PC-3 (cell line): ENCODE measurements around the gene UGT1A9. TPM values are rescaled to one million over a fixed set of nuclear protein-coding genes. Genes with fewer than 3 reads are reported as not detected.

Experiments
- ATAC-seq: fragments of 200-7000 bp; cut with Tn5 transposase; 2 replicates; pipeline ENCODE4 v1.9.1; 2020; ENCODE audit warnings: mild to moderate bottlenecking, moderate library complexity
- BruUV-seq: library from RNA; stranded (reverse); fragments of 400-500 nt; replicated peaks from 2 replicates; lab custom pipeline; 2021; lab: Mats Ljungman, UMichigan
- CTCF ChIA-PET: fragments of 300-600 bp; sonication (Branson Sonifier 250); formaldehyde crosslinking; loops from one replicate; lab custom pipeline; 2022; ENCODE audit warnings: antibody characterized with exemption; lab: Charles Lee
- POLR2A ChIA-PET: fragments of 300-600 bp; sonication (Branson Sonifier 250); formaldehyde crosslinking; loops from one replicate; lab custom pipeline; 2022; ENCODE audit warnings: antibody characterized with exemption; ENCODE audit not compliant: unreplicated experiment; lab: Charles Lee
- DNase-seq: peaks from one replicate; pipeline ENCODE4 v3.0.0-alpha.2; 2015
- H2AFZ ChIP-seq: fragments of 300-600 bp; sonication (generic); 2 replicates; pipeline ENCODE4 v1.6.0; 2016; ENCODE audit warnings: antibody characterized with exemption, low read length
- H3F3A ChIP-seq: fragments of 300-600 bp; sonication (generic); one replicate; pipeline ENCODE4 v1.6.0; 2017; ENCODE audit warnings: antibody characterized with exemption, low read length, control low read depth, mild to moderate bottlenecking; ENCODE audit not compliant: unreplicated experiment
- H3K27ac ChIP-seq: fragments of 300-600 bp; sonication (generic); 2 replicates; pipeline ENCODE4 v1.5.1; 2016; ENCODE audit warnings: mild to moderate bottlenecking, low read length
- H3K27me3 ChIP-seq: fragments of 300-600 bp; sonication (generic); 2 replicates; pipeline ENCODE4 v1.6.1; 2016; ENCODE audit warnings: low read length, mixed read lengths
- H3K36me3 ChIP-seq: fragments of 300-600 bp; sonication (generic); 2 replicates; pipeline ENCODE4 v1.6.1; 2016; ENCODE audit warnings: low read depth, mixed run types, low read length, mixed read lengths
- H3K4me1 ChIP-seq: fragments of 300-600 bp; sonication (generic); 2 replicates; pipeline ENCODE4 v1.5.1; 2016; ENCODE audit warnings: low read length; ENCODE audit not compliant: insufficient read depth
- H3K4me2 ChIP-seq: fragments of 300-600 bp; sonication (generic); 2 replicates; pipeline ENCODE4 v1.6.0; 2016; ENCODE audit warnings: low read length
- H3K4me3 ChIP-seq: fragments of 300-600 bp; sonication (generic); 2 replicates; pipeline ENCODE4 v1.5.1; 2016; ENCODE audit warnings: mild to moderate bottlenecking, low read length, mixed read lengths
- H3K79me2 ChIP-seq: fragments of 300-600 bp; sonication (generic); 2 replicates; pipeline ENCODE4 v1.6.1; 2017; ENCODE audit warnings: low read length, mixed read lengths
- H3K9ac ChIP-seq: fragments of 300-600 bp; sonication (generic); 2 replicates; pipeline ENCODE4 v1.6.0; 2016; ENCODE audit warnings: mild to moderate bottlenecking, low read length
- H3K9me2 ChIP-seq: fragments of 300-600 bp; sonication (generic); replicated peaks from 2 replicates; pipeline ENCODE4 v1.6.1; 2016; ENCODE audit warnings: mixed run types, low read length, mixed read lengths
- H3K9me3 ChIP-seq: fragments of 300-600 bp; sonication (generic); 2 replicates; pipeline ENCODE4 v1.6.1; 2016; ENCODE audit warnings: low read length, mixed read lengths
- H4K20me1 ChIP-seq: fragments of 300-600 bp; sonication (generic); 2 replicates; pipeline ENCODE4 v1.6.1; 2016; ENCODE audit warnings: low read length, mixed read lengths
- CTCF ChIP-seq: fragments of 300-600 bp; sonication (generic); conservative IDR thresholded peaks from 2 replicates; pipeline ENCODE4 v1.5.1; 2017; ENCODE audit warnings: antibody characterized with exemption, low read depth, mild to moderate bottlenecking, low read length
- EZH2 ChIP-seq: fragments of 300-600 bp; sonication (generic); IDR thresholded peaks from one replicate; pipeline ENCODE4 v1.6.1; 2017; ENCODE audit warnings: antibody characterized with exemption, mild to moderate bottlenecking, low read length; ENCODE audit not compliant: unreplicated experiment
- EZH2phosphoT487 ChIP-seq: fragments of 300-600 bp; sonication (generic); IDR thresholded peaks from 2 replicates; pipeline ENCODE4 v1.6.1; 2018; ENCODE audit warnings: mild to moderate bottlenecking, antibody characterized with exemption, low read length, borderline replicate concordance
- intact Hi-C: fragments of 100-400 bp; cut with micrococcal nuclease; formaldehyde crosslinking; loops from 2 replicates; pipeline ENCODE4 v1.9.0; 2023
- total RNA-seq: library from RNA; depleted of rRNA; stranded (reverse); fragments of >200 nt; gene quantifications from 2 replicates; pipeline ENCODE4 v1.2.3, GENCODE V29; 2014

The UGT1A9 gene
- total RNA-seq, 1 experiment from 2014 or later: not detected

- H3K9me2 ChIP-seq: no peaks in the 10 kb centered on the region
- H2AFZ ChIP-seq: no peak overlapping the region
- H3K4me3 ChIP-seq: no peak overlapping the region
- H3K36me3 ChIP-seq: no peaks in the 10 kb centered on the region
- ChIA-PET CTCF (no interaction called here), POLR2A (no interaction called here)
- no peaks in the 10 kb centered on the region for H3K9me3 ChIP-seq
- ATAC-seq: no peak
- DNase-seq: no peak
- H3K9ac ChIP-seq: no peak overlapping the region
- H3K79me2 ChIP-seq: no peaks in the 10 kb centered on the region
- no peak overlapping the region for H3K27ac ChIP-seq
- no peaks in the 10 kb centered on the region for H3K27me3 ChIP-seq
- H3K4me1 ChIP-seq: no peaks in the 10 kb centered on the region
- H3F3A ChIP-seq: no peaks in the 10 kb centered on the region
- TF ChIP-seq EZH2 (no peak), EZH2phosphoT487 (no peak), CTCF (no peak)
- intact Hi-C loops: no loop called here
- no TSS peak for BruUV-seq
- H3K4me2 ChIP-seq: no peak overlapping the region
- no peaks in the 10 kb centered on the region for H4K20me1 ChIP-seq
Measured at GRCh38 chr2:233789554-233789953, 117.9 kb downstream of the UGT1A9 start.

DNA sequence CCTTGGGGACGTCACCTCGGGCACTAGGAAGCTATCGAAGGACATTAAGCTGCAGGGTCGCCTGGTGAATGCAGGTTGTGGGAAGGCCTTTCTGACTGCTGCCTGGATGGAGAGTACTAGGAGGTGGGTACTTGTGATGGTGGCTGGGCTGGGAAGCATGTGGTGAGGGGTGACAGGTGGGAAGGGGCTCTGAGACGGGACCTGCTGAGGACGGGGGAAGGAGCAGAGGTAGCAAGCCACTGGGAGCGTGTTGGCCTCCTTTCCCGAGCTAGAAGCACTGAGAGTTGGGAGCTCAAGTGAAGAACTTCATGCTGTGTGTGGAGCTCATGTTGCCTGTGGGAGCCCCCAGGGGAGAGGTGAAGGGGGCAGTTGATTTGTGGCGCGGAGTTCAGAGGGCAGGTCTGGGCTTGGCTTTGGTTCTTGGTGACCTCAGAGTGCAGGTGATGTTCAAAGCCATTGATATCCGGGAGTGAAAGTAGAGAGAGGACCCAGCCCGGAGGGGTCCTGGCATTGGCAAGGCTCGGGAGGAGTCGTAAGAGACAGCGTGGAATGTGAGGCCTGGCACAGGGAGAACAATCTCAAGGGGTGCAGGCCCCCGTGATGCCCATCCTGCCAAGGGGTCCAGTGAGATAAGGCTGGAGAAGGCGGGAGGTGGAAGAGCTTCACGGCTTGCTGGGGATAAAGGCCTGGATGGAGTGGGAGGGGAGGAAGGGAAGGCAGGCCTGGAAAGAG lies 119.6 kb downstream of the UGT1A9 start:
- Histone ChIP-seq H3K9me2 (no peaks in the 10 kb centered on the region), H3K4me2 (no peak overlapping the region), H3K27ac (no peak overlapping the region), H4K20me1 (no peaks in the 10 kb centered on the region), H3K4me1 (no peaks in the 10 kb centered on the region), H3K9ac (no peak overlapping the region), H3F3A (no peaks in the 10 kb centered on the region), H3K79me2 (no peaks in the 10 kb centered on the region), H3K4me3 (no peak overlapping the region), H3K36me3 (no peaks in the 10 kb centered on the region), H3K9me3 (no peaks in the 10 kb centered on the region), H3K27me3 (no peaks in the 10 kb centered on the region), H2AFZ (no peak overlapping the region)
- no TSS peak for BruUV-seq
- DNase-seq (no peak), ATAC-seq (no peak)
- POLR2A ChIA-PET: no interaction called here
- no peak for TF ChIP-seq CTCF
- intact Hi-C loops: no loop called here
- CTCF ChIA-PET: no interaction called here

DNA sequence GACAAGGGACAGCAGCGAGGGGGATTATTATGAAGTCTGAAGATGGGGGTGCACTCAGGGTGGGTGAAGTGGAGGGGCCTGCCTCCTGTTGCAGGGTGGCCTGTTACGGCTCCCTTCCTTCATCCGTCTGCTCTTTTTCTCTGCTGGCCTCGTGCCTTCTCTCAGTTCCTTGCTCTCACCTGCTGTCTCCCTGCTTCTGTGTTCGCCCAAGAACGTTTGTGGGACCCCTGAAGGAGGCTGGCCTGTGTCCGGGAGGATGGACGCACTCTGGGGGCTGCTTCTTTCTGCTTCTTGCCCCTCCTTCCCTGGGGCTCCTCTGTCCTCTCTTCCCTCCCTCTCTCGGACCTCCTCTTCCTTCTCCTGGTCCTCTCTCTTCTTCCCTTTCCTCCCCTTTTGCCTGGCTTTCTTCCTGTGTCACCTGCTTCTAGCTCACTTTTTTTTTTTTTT lies 120.2 kb downstream of the UGT1A9 start:
- Histone ChIP-seq H3K4me2 (no peak overlapping the region), H3F3A (no peaks in the 10 kb centered on the region), H3K27ac (no peak overlapping the region), H3K4me3 (no peak overlapping the region), H4K20me1 (no peaks in the 10 kb centered on the region), H3K36me3 (no peaks in the 10 kb centered on the region), H3K27me3 (no peaks in the 10 kb centered on the region), H3K79me2 (no peaks in the 10 kb centered on the region), H3K4me1 (no peaks in the 10 kb centered on the region), H3K9me2 (no peaks in the 10 kb centered on the region), H3K9ac (no peak overlapping the region), H3K9me3 (no peaks in the 10 kb centered on the region), H2AFZ (no peak overlapping the region)
- ChIA-PET POLR2A (no interaction called here), CTCF (no interaction called here)
- ATAC-seq: no peak
- BruUV-seq: no TSS peak
- DNase-seq: no peak
- TF ChIP-seq EZH2phosphoT487 (no peak), CTCF (no peak), EZH2 (no peak)
- intact Hi-C loops: no loop called here
